ENCODE results near the gene DNM1.
A peak's percentile ranks its signal among the peaks of the same experiment; 100 is the strongest.

DNM1 gene

GRCh38 chr9:128178806-128179431 is 24.3 kb upstream of the DNM1 start:
- DNase-seq (ENCODE audit: low spot score): no peak

- DNase-seq (ENCODE audit: low spot score): no peak
Observed at GRCh38 chr9:128180001-128180400, 23.2 kb upstream of the DNM1 start.

DNA sequence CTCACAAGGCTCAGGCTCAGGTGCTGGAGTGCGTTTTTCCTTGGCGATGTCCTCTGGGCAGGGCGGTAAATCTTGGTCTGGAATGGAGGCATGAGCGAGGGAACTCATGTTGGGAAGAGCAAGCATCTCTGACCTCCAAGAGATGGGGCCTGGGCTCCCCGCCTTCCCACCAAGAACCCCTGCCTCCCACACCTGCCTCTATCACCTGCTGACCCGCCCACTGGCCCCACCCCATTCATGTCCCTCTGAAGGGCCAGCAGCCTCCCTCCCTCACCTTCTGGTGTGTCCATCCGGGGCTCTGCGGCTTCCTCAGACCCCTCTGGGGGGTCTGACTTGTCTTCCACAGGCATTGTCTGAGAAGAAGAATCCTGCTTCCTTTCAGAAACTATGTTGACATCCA is 22.7 kb upstream of the DNM1 start:
- no peak for DNase-seq (ENCODE audit: low spot score)

GRCh38 chr9:128181480-128181879 is 21.7 kb upstream of the DNM1 start:
- peak; percentile 42 for DNase-seq (ENCODE audit: low spot score)

DNA sequence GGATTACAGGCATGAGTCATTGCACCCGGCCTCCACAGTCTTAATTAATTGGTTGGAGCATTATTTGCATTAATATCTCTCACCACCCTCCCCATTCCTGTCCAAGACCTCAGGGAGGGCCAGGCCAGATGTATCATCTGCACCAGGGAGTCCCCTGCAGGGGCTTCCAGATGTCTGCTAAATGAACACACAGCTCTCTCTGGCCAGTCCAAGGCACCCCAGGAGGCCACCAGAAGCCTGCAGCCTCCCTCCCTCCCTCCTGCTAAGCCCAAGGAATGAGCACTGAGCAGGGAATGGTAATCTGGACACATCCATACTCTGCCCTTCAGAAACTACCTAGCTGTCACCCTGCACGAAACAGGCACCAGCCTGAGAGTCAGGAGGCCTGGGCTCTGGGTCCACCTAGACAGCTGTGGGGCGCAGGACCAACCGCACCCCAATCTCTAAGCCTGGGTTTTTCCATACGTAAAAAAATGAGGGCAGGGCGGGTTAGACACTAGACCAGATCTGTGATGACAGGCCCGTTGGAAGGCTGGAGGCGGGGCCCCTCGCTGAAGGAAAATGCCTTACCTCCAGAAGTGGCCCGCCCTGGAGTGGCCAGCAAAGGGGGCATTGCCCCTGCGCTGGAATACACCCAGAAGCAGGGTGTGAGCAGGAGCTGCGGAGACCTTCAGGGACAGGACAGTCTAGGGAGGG is 20.1 kb upstream of the DNM1 start:
- no peak for DNase-seq (ENCODE audit: low spot score)

- DNase-seq (ENCODE audit: low spot score): no peak
Observed at GRCh38 chr9:128185979-128186965, 16.9 kb upstream of the DNM1 start.

DNA sequence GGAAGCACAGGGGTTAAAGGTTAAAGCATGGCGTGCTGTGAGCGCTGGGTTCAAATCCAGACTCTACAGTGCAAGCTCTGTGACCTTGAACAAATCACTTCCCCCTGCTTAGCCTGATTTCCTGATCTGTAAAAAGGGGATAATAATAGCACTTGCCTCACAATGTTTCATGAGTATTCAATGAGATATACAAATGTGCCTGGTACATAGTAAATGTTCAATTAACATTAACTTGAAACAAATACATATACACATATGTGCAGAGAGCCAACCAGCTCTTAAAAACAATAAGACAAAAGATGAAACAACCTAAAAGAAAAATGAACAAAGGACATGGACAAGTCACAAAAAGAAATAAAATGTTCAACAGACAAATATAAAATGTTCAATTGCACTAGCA is 15.8 kb upstream of the DNM1 start:
- DNase-seq (ENCODE audit: low spot score): no peak

GRCh38 chr9:128188209-128188608 is 15.0 kb upstream of the DNM1 start:
- DNase-seq (ENCODE audit: low spot score): peak; percentile 51

- DNase-seq (ENCODE audit: low spot score): peak; percentile 64
Observed at GRCh38 chr9:128190013-128190412, 13.2 kb upstream of the DNM1 start.

- peak; percentile 41 for DNase-seq (ENCODE audit: low spot score)
Observed at GRCh38 chr9:128190516-128191405, 12.4 kb upstream of the DNM1 start.

DNA sequence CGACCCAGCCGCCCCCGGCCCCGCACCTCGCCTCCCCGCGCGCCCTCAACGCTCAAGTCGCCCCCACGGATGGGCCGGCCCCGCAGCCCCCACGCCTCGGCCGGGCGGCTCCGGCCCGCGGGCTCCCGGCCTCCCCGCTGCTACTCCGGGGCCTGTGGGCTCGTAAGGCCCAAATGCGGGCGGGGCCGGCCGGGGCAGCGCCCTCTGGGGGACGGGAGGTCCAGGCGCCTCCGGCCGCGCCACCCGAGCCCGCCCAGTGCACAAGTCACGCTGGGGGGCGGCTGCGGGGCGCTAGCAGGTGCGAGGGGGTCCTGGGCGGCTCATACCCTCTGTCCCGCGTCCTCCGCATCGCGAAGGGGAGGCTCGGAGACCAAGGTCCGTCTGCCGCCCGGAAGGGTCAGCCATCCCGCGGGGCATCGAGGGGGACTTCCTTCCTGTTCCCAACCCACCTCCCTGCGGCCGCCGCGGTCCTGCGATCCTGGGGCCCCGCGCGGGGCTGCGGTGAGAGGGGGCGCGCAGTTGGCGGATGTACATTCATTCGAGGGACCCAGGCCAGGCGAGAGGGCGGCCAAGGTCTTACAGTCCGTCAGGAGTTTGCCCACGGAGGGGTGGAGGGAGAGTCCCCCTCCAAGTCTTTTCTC is 11.7 kb upstream of the DNM1 start, which contains the start of gene CIZ1:
TSS of gene CIZ1 (minus strand) at position 167 of the 641 bp plus-strand sequence. CDS start 715 bp downstream, outside the sequence.
- DNase-seq (ENCODE audit: low spot score): peak; percentile 91

DNA sequence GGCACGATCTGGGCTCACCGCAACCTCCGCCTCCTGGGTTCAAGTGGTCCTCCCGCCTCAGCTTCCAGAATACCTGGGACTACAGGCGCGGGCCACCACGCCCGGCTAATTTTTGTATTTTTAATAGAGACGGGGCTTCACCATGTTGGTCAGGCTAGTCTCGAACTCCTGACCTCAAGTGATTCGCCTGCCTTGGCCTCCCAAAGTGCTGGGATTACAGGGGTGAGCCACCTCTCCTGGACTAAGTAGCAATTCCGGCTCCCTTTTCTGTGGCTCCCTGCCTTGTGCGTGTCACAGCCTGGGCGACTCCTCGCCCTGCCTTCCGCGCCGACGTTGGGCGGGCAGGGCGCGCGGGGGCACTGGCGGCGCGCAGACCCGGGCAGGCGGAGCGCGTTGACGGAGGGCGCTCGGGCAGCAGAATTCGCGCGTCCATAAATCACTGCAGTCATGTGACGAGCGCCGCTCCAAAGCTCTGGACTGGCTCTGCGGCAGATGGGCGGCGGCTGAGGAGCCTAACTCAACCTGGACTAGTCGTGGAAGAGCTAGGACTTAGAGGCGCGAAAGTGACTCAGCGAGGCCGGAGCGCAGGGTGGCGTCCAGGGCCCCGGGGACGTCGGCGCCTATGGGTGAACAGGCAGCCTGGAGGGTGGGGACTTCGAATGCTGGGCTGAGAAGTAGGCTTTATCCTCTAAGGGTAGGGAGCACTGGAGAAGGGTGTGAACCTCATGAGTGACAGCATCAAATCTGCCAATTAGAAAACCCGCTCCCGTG is 10.4 kb upstream of the DNM1 start:
- peak; percentile 100 for DNase-seq (ENCODE audit: low spot score)

GRCh38 chr9:128193469-128194096 is 9.6 kb upstream of the DNM1 start:
- DNase-seq (ENCODE audit: low spot score): no peak

DNA sequence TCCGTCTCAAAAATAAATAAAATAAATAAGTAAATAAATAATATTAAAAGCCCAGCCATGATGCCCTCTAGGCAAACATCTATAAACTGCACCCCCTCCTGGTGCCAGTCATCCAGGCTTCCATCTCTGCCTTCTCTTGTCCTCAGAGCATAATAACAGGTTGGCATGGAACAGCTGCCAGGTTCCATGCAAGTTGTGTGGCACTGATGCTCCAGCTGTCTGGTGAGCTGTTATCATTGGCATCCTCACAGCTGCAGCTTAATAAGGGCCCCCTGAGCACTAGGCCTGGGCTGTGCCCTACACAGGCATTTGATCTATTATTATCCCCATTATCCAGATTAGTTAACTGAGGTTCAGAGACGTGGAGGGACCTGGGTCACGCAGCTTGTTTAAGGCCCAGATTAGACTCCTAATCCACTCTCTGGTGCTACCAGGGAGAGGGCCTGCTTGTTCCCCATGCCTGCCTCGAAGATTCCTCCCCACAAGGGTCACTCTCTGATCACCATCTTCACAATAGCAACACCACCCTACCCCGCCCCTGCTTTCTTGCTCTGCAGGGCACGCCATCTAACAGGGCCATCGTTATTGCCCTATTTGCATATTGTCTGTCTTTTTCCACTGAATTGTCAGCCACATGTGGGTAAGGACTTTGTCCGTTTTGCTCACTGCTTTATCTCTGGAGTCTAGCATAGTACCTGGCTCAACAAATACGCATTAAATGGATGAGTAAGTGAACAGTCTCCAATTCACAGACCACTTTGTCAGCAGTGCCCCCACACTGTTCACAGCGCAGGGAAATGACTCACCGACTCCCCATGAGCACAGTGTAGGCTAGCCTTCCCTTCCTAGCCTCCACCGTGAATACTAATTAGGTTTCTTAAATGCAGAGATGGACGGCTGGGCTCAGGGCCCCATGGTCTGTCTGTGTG is 1.5 kb upstream of the DNM1 start:
- DNase-seq (ENCODE audit: low spot score): no peak

GRCh38 chr9:128202648-128203023 is 543 bp upstream of the DNM1 start:
- no peak for DNase-seq (ENCODE audit: low spot score)

DNA sequence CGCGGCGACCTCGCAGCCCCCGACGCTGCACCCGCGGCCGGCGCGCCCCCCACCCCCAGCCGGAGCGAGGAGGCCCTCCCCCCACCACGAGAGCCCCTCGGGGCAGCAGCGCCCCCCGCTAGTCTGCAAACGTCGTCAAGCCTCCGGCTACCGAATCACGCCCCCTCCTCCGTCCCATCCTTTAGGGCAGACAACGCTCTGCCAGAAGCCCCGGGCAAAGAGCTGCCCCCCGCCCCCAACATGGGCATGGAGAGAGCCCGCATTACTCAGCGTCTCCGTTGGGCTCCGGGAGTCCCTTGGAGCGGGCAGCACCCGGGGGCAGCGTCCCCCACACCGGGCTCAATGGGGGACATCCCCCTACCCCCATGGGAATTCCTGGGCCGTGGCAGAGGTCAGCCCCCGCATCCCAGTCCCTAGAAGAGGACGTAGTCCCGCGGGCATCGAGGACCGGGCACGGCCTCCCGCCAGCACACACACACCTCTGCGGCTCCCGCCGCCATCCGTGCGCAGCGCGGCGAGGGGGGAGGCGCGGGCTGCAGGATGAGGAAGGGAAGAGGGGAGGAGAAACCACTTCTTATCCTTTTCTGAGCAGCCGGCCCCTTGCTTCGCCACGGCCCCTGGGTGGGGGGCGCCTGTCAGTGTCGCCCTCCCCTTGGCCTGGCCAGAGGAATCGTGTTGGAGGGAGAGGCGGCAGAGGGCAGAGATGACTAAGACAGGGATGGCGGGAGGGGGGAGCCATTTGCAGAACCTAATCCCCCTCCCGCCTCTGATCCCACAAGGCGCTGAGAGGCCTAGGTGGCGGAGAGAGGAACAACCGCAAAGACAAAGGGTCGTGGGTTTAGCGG is 750 bp downstream of the DNM1 start:
- no peak for DNase-seq (ENCODE audit: low spot score)

GRCh38 chr9:128204858-128205257 is 1.7 kb downstream of the DNM1 start:
- DNase-seq (ENCODE audit: low spot score): no peak

All from RKO (cell line).